Keratinocyte (primary cell): ENCODE data around the gene LITAFD. TPM values are rescaled to one million over a fixed set of nuclear protein-coding genes. Genes with fewer than 3 reads are reported as not detected.
"Not testable (repeated sequence)": the region's sequence is repeated elsewhere in the genome, so short reads cannot be mapped to it uniquely, and the experiment has no call there.

ENCODE experiments used
- DNase-seq: peaks from one replicate; pipeline ENCODE4 v3.0.0-alpha.2; 2011; ENCODE audit warnings: low read depth, missing footprints, low spot score
- FAIRE-seq: peaks from 2 replicates; lab custom pipeline; 2011; peaks lifted over from hg19 to GRCh38; lab: Jason Lieb, UNC
- H2AFZ ChIP-seq: 2 replicates; pipeline ENCODE4 v1.6.0; 2012; ENCODE audit warnings: low read length, control low read depth, inconsistent platforms; ENCODE audit not compliant: control insufficient read depth
- H3K27ac ChIP-seq: 2 replicates; pipeline ENCODE4 v1.5.1; 2011; ENCODE audit warnings: low read length; ENCODE audit not compliant: control insufficient read depth, insufficient read depth
- H3K27me3 ChIP-seq: 3 replicates; pipeline ENCODE4 v1.6.0; 2011; ENCODE audit warnings: low read length; ENCODE audit not compliant: control insufficient read depth, insufficient read depth; ENCODE audit errors: extremely low read depth
- H3K36me3 ChIP-seq, 2 experiments: 2 replicates in 1 of 2; 3 replicates in 1 of 2; pipeline ENCODE4 v1.5.1; 2011; ENCODE audit warnings: low read length in 2 of 2, mild to moderate bottlenecking in 1 of 2; ENCODE audit not compliant: control insufficient read depth in 2 of 2, insufficient read depth in 2 of 2; ENCODE audit errors: extremely low read depth in 1 of 2
- H3K4me1 ChIP-seq: 3 replicates; pipeline ENCODE4 v1.5.1; 2011; ENCODE audit warnings: low read length; ENCODE audit not compliant: control insufficient read depth, insufficient read depth; ENCODE audit errors: extremely low read depth
- H3K4me2 ChIP-seq: 3 replicates; pipeline ENCODE4 v1.6.0; 2011; ENCODE audit warnings: low read depth, low read length; ENCODE audit not compliant: control insufficient read depth, insufficient read depth; ENCODE audit errors: extremely low read depth
- H3K4me3 ChIP-seq, 3 experiments: fragments of 200-600 bp in 1 of 3; sonication (generic) in 1 of 3; 2 replicates in 2 of 3; 3 replicates in 1 of 3; pipeline ENCODE4 v1.5.1; 2011 to 2016; ENCODE audit warnings: low read length in 3 of 3, mild to moderate bottlenecking in 3 of 3, control low read depth in 2 of 3, inconsistent platforms in 1 of 3, low read depth in 1 of 3, mixed read lengths in 1 of 3, mixed run types in 1 of 3, moderate library complexity in 1 of 3; ENCODE audit not compliant: control insufficient read depth in 2 of 3, insufficient read depth in 2 of 3; ENCODE audit errors: extremely low read depth in 1 of 3
- H3K79me2 ChIP-seq: 2 replicates; pipeline ENCODE4 v1.6.0; 2012; ENCODE audit warnings: low read length; ENCODE audit not compliant: control insufficient read depth, insufficient read depth
- H3K9ac ChIP-seq: 3 replicates; pipeline ENCODE4 v1.6.0; 2011; ENCODE audit warnings: low read length; ENCODE audit not compliant: control insufficient read depth, insufficient read depth; ENCODE audit errors: extremely low read depth
- H3K9me1 ChIP-seq: 3 replicates; pipeline ENCODE4 v1.6.0; 2011; ENCODE audit warnings: low read length; ENCODE audit not compliant: control insufficient read depth, insufficient read depth; ENCODE audit errors: extremely low read depth
- H3K9me3 ChIP-seq: 2 replicates; pipeline ENCODE4 v1.5.1; 2012; ENCODE audit warnings: low read depth, low read length; ENCODE audit not compliant: control insufficient read depth
- H4K20me1 ChIP-seq: 3 replicates; pipeline ENCODE4 v1.6.0; 2011; ENCODE audit warnings: low read length; ENCODE audit not compliant: control insufficient read depth, insufficient read depth; ENCODE audit errors: extremely low read depth
- dilution Hi-C: fragments of 300-500 bp; cut with MboI; formaldehyde crosslinking; loops from one replicate; pipeline ENCODE4 v1.7.0; 2020; ENCODE audit warnings: low sequenced_read_pairs; ENCODE audit not compliant: extremely low pct_ligation_motif_present
- polyA plus RNA-seq, 5 experiments: library from polyadenylated mRNA; depleted of rRNA in 3 of 5; stranded (reverse) in 3 of 5; stranded (forward) in 1 of 5; unstranded in 1 of 5; fragments of >200 nt; gene quantifications; 1 replicate in 1 of 5; 2 replicates in 3 of 5; 3 replicates in 1 of 5; pipeline versions ENCODE4 v1.2.1 to v1.2.3, GENCODE V29; 2011 to 2012; ENCODE audit warnings: missing spikeins in 2 of 5, low read depth in 1 of 5, low replicate concordance in 1 of 5

The LITAFD gene
- polyA plus RNA-seq, 1 donor (not counting 4 experiments of a cell fraction or from before 2014, with no cell fraction given), result not detected

DNA sequence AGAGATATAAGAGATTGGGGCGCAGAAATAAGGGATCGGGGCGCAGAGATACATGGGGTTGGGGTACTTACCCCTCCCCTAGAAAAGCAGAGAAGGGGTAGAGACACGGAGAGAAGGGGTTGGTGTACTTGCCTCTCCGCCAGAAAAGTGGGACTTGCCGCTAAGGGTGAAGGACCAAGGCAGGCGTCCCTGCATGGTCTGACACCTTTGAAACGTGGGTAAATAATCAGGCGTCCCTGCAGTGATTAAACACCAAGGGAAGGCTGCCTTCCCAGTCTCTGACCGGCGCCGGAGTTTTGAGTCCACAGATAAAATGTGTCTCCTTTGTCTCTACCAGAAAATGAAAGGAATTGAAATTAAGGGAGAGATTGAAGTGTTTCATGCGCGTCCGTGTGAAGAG, 44.6 kb upstream of the LITAFD start:
- H3K4me1 ChIP-seq, H3K9me1 ChIP-seq, H3K4me3 ChIP-seq, H3K9ac ChIP-seq, FAIRE-seq, H4K20me1 ChIP-seq, dilution Hi-C loops, H3K27ac ChIP-seq, H3K27me3 ChIP-seq, H3K36me3 ChIP-seq, H2AFZ ChIP-seq, H3K4me2 ChIP-seq, DNase-seq, H3K9me3 ChIP-seq: not testable (repeated sequence)
- H3K79me2 ChIP-seq, result peaks cover 21% of the 10 kb centered on the region

- H3K4me2 ChIP-seq, dilution Hi-C loops, H3K4me1 ChIP-seq, H3K9ac ChIP-seq, H3K27ac ChIP-seq, H3K27me3 ChIP-seq, FAIRE-seq, DNase-seq, H3K4me3 ChIP-seq, H3K9me1 ChIP-seq, H4K20me1 ChIP-seq, H2AFZ ChIP-seq, H3K9me3 ChIP-seq: not testable (repeated sequence)
- peaks cover 22% of the 10 kb centered on the region for H3K79me2 ChIP-seq
- H3K36me3 ChIP-seq, result peaks cover 4 to 11% of the 10 kb centered on the region in 2 experiments
Measured at GRCh38 chr16:8842016-8842415, 40.1 kb upstream of the LITAFD start.

- H3K9me3 ChIP-seq, H3K4me3 ChIP-seq, H3K9ac ChIP-seq, H3K27ac ChIP-seq, H3K9me1 ChIP-seq, FAIRE-seq, H4K20me1 ChIP-seq, H2AFZ ChIP-seq, H3K4me1 ChIP-seq, H3K27me3 ChIP-seq, DNase-seq, dilution Hi-C loops, H3K4me2 ChIP-seq: not testable (repeated sequence)
- Histone ChIP-seq H3K36me3 (peaks cover 11 to 17% of the 10 kb centered on the region in 2 experiments), H3K79me2 (peaks cover 22% of the 10 kb centered on the region)
Measured at GRCh38 chr16:8843296-8843695, 38.9 kb upstream of the LITAFD start.
